SK-N-SH (cell line): ENCODE measurements around the gene LAMC2. TPM values are rescaled to one million over a fixed set of nuclear protein-coding genes. Genes with fewer than 3 reads are reported as not detected.

Experiments
- CTCF ChIA-PET: fragments of 300-600, 350-600 bp; formaldehyde crosslinking; extraction: SDS; loops from one replicate; lab custom pipeline; 2021; lab: Yijun Ruan, JAX
- POLR2A ChIA-PET: fragments of 350-600 bp; sonication (Branson Sonifier 250); formaldehyde crosslinking; extraction: SDS; loops from one replicate; lab custom pipeline; 2020; ENCODE audit warnings: antibody characterized with exemption, inconsistent platforms; lab: Yijun Ruan, JAX
- DNase-seq: peaks from one replicate; pipeline ENCODE4 v3.0.0; 2012
- H2AFZ ChIP-seq: fragments of 200-600 bp; sonication (generic); 2 replicates; pipeline ENCODE4 v1.8.1; 2016; ENCODE audit warnings: antibody characterized with exemption, mild to moderate bottlenecking, low read depth
- H3F3A ChIP-seq: fragments of 200-600 bp; sonication (generic); replicated peaks from 2 replicates; pipeline ENCODE3; 2016; ENCODE audit warnings: antibody characterized with exemption, mild to moderate bottlenecking; ENCODE audit not compliant: insufficient read depth
- H3K27ac ChIP-seq, 2 experiments: fragments of 200-500 bp in 1 of 2; fragments of 200-600 bp in 1 of 2; sonication (Bioruptor generic) in 1 of 2; sonication (generic), shearing (Covaris generic) in 1 of 2; 2 replicates each; pipeline versions ENCODE4 v1.5.1 to v1.6.1; 2014 to 2016; ENCODE audit warnings: low read depth in 2 of 2, inconsistent platforms in 1 of 2, low read length in 1 of 2, mild to moderate bottlenecking in 1 of 2, mixed read lengths in 1 of 2
- H3K27me3 ChIP-seq: fragments of 200-600 bp; sonication (generic), shearing (Covaris generic); 2 replicates; pipeline ENCODE4 v1.6.1; 2016; ENCODE audit warnings: mixed run types; ENCODE audit not compliant: insufficient read depth
- H3K36me3 ChIP-seq, 2 experiments: fragments of 200-500 bp in 1 of 2; fragments of 200-600 bp in 1 of 2; sonication (Bioruptor generic) in 1 of 2; sonication (generic) in 1 of 2; replicated peaks in 1 of 2; 2 replicates each; pipeline versions ENCODE3 to v1.5.1; 2014 to 2016; ENCODE audit warnings: low read length in 1 of 2, mild to moderate bottlenecking in 1 of 2; ENCODE audit not compliant: insufficient read depth in 2 of 2, control insufficient read depth in 1 of 2
- H3K4me1 ChIP-seq, 2 experiments: fragments of 200-500 bp in 1 of 2; fragments of 200-600 bp in 1 of 2; sonication (Bioruptor generic) in 1 of 2; sonication (generic), shearing (Covaris generic) in 1 of 2; 2 replicates each; pipeline versions ENCODE4 v1.5.1 to v1.6.1; 2014 to 2016; ENCODE audit warnings: low read depth in 1 of 2, low read length in 1 of 2, mixed run types in 1 of 2; ENCODE audit not compliant: insufficient read depth in 2 of 2, control insufficient read depth in 1 of 2
- H3K4me2 ChIP-seq: fragments of 200-600 bp; sonication (generic), shearing (Covaris generic); 2 replicates; pipeline ENCODE4 v1.6.1; 2017; ENCODE audit warnings: mixed run types
- H3K4me3 ChIP-seq, 2 experiments: fragments of 200-500 bp in 1 of 2; fragments of 200-600 bp in 1 of 2; sonication (Bioruptor generic) in 1 of 2; sonication (generic), shearing (Covaris generic) in 1 of 2; 2 replicates each; pipeline versions ENCODE4 v1.5.1 to v1.8.1; 2014 to 2016; ENCODE audit warnings: low read depth in 2 of 2, inconsistent platforms in 1 of 2, low read length in 1 of 2, mild to moderate bottlenecking in 1 of 2, mixed read lengths in 1 of 2, moderate library complexity in 1 of 2
- H3K79me2 ChIP-seq: fragments of 200-600 bp; sonication (generic); 2 replicates; pipeline ENCODE4 v1.8.1; 2017; ENCODE audit warnings: mild to moderate bottlenecking; ENCODE audit not compliant: insufficient read depth
- H3K9ac ChIP-seq: fragments of 200-600 bp; sonication (generic); 2 replicates; pipeline ENCODE4 v1.6.1; 2017; ENCODE audit warnings: mixed run types
- H3K9me2 ChIP-seq: fragments of 200-600 bp; sonication (generic); 2 replicates; pipeline ENCODE4 v1.6.1; 2017; ENCODE audit warnings: mixed run types
- H3K9me3 ChIP-seq: fragments of 200-600 bp; sonication (generic); 2 replicates; pipeline ENCODE4 v1.6.1; 2017; ENCODE audit warnings: mixed run types, mild to moderate bottlenecking, moderate library complexity
- H4K20me1 ChIP-seq: fragments of 200-600 bp; sonication (generic); 2 replicates; pipeline ENCODE4 v1.6.1; 2017; ENCODE audit warnings: mild to moderate bottlenecking, mixed run types; ENCODE audit not compliant: insufficient read depth
- EP300 ChIP-seq, 2 experiments: IDR thresholded peaks; 2 replicates each; pipeline versions ENCODE4 v1.4.0 to v1.6.1; 2012; ENCODE audit warnings: borderline replicate concordance in 1 of 2, low read depth in 1 of 2, low read length in 1 of 2
- FOXM1 ChIP-seq: IDR thresholded peaks from 2 replicates; pipeline ENCODE4 v1.4.0; 2012; ENCODE audit warnings: low read depth, mild to moderate bottlenecking
- RAD21 ChIP-seq: IDR thresholded peaks from 2 replicates; pipeline ENCODE4 v1.6.1; 2012; ENCODE audit warnings: mild to moderate bottlenecking, low read length
- TAF1 ChIP-seq: IDR thresholded peaks from 2 replicates; pipeline ENCODE4 v1.6.1; 2012; ENCODE audit warnings: low read depth, mild to moderate bottlenecking, low read length, moderate library complexity, borderline replicate concordance
- TCF12 ChIP-seq: IDR thresholded peaks from 2 replicates; pipeline ENCODE4 v1.4.0; 2012
- WGBS: methylation state at CpG from one replicate; pipeline ENCODE4 v1.1.6; 2017; ENCODE audit warnings: low lambda C conversion rate; 5-methylcytosine and 5-hydroxymethylcytosine counted together
- polyA plus RNA-seq, 3 experiments: library from polyadenylated mRNA; depleted of rRNA; stranded (reverse); fragments of >200 nt; gene quantifications; 2 replicates each; pipeline ENCODE4 v1.2.3, GENCODE V29; 2012
- TF ChIP-seq, protein P1 (sequence below): fragments of 150-350 bp; IDR thresholded peaks from 2 replicates; pipeline ENCODE4 v1.6.1; 2016; ENCODE audit warnings: mild to moderate bottlenecking, low read depth, low read length
- TF ChIP-seq, protein P2 (sequence below): IDR thresholded peaks from 2 replicates; pipeline ENCODE4 v1.4.0; 2012; ENCODE audit warnings: low read depth
- TF ChIP-seq, protein P3 (sequence below): IDR thresholded peaks from 2 replicates; pipeline ENCODE4 v1.6.1; 2012; ENCODE audit warnings: mild to moderate bottlenecking, low read depth, low read length, moderate library complexity
- TF ChIP-seq, protein P4 (sequence below): fragments of 200-600 bp; sonication (generic); IDR thresholded peaks from 2 replicates; pipeline ENCODE4 v1.6.1; 2017; ENCODE audit warnings: antibody characterized with exemption, mild to moderate bottlenecking, moderate library complexity

The LAMC2 gene
- polyA plus RNA-seq, 1 of the 3 experiments (the other 2 are of a cell fraction), result 0.15 TPM

DNA sequence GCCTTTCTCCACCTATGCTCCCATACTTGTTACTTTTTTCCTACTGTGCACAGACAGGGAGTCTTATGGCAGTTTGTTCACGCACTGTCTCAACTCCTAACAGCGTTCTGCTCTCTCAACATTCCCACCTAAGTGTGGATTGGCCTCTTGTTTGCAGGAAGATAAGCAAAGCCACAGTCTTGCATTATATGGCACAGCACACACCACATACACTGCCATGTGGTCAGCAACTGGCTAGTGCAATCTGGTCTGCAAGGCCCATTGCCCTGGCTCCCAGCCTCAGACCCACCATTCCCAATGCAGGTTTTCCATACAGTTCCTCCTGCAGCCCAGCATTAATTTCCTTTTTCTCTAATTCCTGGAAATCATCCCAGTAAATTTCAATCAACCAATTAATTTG lies 38.3 kb upstream of the LAMC2 start:
- CTCF ChIA-PET, result no interaction called here
- H3K4me1 ChIP-seq, result no peaks in the 10 kb centered on the region; a peak in 1 of 4 replicates

More for the DNA sequence above, 38.3 kb upstream of the LAMC2 start:
- no peaks in the 10 kb centered on the region for H3K79me2 ChIP-seq
- no peaks in the 10 kb centered on the region for H4K20me1 ChIP-seq
- TF ChIP-seq EP300 (IDR thresholded peaks at IDR 0.05; ENCODE audit: borderline replicate concordance in 1 of 2, low read depth in 1 of 2, low read length in 1 of 2) (no peak), TAF1 (no peak), RAD21 (no peak), TCF12 (no peak), FOXM1 (no peak)
- TF ChIP-seq, protein P1, sequence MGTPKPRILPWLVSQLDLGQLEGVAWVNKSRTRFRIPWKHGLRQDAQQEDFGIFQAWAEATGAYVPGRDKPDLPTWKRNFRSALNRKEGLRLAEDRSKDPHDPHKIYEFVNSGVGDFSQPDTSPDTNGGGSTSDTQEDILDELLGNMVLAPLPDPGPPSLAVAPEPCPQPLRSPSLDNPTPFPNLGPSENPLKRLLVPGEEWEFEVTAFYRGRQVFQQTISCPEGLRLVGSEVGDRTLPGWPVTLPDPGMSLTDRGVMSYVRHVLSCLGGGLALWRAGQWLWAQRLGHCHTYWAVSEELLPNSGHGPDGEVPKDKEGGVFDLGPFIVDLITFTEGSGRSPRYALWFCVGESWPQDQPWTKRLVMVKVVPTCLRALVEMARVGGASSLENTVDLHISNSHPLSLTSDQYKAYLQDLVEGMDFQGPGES, result no peak
- TF ChIP-seq, protein P2, sequence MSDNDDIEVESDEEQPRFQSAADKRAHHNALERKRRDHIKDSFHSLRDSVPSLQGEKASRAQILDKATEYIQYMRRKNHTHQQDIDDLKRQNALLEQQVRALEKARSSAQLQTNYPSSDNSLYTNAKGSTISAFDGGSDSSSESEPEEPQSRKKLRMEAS, result no peak
- TF ChIP-seq, protein P3, sequence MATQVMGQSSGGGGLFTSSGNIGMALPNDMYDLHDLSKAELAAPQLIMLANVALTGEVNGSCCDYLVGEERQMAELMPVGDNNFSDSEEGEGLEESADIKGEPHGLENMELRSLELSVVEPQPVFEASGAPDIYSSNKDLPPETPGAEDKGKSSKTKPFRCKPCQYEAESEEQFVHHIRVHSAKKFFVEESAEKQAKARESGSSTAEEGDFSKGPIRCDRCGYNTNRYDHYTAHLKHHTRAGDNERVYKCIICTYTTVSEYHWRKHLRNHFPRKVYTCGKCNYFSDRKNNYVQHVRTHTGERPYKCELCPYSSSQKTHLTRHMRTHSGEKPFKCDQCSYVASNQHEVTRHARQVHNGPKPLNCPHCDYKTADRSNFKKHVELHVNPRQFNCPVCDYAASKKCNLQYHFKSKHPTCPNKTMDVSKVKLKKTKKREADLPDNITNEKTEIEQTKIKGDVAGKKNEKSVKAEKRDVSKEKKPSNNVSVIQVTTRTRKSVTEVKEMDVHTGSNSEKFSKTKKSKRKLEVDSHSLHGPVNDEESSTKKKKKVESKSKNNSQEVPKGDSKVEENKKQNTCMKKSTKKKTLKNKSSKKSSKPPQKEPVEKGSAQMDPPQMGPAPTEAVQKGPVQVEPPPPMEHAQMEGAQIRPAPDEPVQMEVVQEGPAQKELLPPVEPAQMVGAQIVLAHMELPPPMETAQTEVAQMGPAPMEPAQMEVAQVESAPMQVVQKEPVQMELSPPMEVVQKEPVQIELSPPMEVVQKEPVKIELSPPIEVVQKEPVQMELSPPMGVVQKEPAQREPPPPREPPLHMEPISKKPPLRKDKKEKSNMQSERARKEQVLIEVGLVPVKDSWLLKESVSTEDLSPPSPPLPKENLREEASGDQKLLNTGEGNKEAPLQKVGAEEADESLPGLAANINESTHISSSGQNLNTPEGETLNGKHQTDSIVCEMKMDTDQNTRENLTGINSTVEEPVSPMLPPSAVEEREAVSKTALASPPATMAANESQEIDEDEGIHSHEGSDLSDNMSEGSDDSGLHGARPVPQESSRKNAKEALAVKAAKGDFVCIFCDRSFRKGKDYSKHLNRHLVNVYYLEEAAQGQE, result no peak
- TF ChIP-seq, protein P4, sequence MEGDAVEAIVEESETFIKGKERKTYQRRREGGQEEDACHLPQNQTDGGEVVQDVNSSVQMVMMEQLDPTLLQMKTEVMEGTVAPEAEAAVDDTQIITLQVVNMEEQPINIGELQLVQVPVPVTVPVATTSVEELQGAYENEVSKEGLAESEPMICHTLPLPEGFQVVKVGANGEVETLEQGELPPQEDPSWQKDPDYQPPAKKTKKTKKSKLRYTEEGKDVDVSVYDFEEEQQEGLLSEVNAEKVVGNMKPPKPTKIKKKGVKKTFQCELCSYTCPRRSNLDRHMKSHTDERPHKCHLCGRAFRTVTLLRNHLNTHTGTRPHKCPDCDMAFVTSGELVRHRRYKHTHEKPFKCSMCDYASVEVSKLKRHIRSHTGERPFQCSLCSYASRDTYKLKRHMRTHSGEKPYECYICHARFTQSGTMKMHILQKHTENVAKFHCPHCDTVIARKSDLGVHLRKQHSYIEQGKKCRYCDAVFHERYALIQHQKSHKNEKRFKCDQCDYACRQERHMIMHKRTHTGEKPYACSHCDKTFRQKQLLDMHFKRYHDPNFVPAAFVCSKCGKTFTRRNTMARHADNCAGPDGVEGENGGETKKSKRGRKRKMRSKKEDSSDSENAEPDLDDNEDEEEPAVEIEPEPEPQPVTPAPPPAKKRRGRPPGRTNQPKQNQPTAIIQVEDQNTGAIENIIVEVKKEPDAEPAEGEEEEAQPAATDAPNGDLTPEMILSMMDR, result no peak
- H3K9me2 ChIP-seq, result no peaks in the 10 kb centered on the region
- H3K27ac ChIP-seq, result no peak overlapping the region
- 93% methylated on average over 2 of the region's 2 CpGs for WGBS
- H3K9me3 ChIP-seq, result no peaks in the 10 kb centered on the region
- peaks cover 3% of the 10 kb centered on the region for H3F3A ChIP-seq
- no peak overlapping the region for H3K9ac ChIP-seq
- H3K4me3 ChIP-seq, result no peak overlapping the region
- peaks cover 9 to 24% of the 10 kb centered on the region in 2 experiments for H3K36me3 ChIP-seq
- POLR2A ChIA-PET, result no interaction called here
- H2AFZ ChIP-seq, result no peak overlapping the region
- H3K27me3 ChIP-seq, result no peaks in the 10 kb centered on the region
- H3K4me2 ChIP-seq, result no peak overlapping the region
- no peak for DNase-seq
